Limb (tissue), 2 donors: Measurements from ENCODE around the gene SLITRK3.

Experiments used
- DNase-seq, 2 donors: peaks; one replicate each; pipeline ENCODE4 v3.0.0-alpha.2; 2016; ENCODE audit errors: extremely low spot score in 2 of 2

The SLITRK3 gene, protein sequence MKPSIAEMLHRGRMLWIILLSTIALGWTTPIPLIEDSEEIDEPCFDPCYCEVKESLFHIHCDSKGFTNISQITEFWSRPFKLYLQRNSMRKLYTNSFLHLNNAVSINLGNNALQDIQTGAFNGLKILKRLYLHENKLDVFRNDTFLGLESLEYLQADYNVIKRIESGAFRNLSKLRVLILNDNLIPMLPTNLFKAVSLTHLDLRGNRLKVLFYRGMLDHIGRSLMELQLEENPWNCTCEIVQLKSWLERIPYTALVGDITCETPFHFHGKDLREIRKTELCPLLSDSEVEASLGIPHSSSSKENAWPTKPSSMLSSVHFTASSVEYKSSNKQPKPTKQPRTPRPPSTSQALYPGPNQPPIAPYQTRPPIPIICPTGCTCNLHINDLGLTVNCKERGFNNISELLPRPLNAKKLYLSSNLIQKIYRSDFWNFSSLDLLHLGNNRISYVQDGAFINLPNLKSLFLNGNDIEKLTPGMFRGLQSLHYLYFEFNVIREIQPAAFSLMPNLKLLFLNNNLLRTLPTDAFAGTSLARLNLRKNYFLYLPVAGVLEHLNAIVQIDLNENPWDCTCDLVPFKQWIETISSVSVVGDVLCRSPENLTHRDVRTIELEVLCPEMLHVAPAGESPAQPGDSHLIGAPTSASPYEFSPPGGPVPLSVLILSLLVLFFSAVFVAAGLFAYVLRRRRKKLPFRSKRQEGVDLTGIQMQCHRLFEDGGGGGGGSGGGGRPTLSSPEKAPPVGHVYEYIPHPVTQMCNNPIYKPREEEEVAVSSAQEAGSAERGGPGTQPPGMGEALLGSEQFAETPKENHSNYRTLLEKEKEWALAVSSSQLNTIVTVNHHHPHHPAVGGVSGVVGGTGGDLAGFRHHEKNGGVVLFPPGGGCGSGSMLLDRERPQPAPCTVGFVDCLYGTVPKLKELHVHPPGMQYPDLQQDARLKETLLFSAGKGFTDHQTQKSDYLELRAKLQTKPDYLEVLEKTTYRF

DNA sequence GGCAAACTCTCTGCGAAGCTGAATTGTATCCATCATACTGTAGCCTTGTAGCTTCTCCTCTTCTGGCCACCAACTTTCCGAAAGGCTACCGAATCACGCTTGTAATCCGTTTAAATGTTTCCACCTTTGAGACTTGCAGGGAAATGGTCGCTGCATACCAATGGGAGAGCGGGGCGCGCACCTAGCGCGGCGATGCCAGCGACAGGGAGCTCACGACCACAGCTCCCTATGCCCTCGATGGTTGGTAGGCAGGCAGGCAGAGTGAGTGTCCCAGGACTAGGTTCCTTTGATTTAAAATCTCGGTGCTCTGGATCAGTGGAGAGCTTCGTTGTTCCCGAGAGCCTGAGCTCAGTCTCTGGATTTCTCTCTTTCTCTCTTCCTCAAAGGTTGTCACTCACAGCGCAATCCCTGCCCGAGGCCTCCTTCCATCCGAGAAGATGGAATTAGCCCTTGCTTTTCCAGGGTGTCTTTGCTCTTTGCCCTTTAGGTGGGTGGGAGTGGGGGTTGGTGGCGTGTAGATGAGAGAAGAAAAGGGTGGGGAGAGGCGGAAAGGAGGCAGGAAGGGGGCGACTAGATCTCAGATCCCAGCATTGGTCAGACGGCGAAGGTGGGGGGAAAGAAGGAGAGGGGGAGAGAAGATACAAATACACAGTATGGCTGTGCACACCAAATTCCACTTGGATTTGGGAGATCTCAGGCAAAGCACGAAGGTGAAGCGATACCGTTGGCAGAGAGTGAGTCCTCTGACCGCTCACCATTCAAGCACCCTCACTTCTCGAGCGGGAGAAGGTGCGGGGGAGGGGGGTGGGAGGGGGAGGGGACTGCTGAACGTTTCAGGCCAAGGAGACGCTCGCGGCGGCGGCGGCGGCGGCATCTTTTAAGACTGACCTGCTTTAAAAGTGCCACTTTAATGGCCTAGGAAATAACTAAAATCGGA, at the start of gene SLITRK3:
Gene SLITRK3 (minus strand): TSS at position 745 of the 937 bp plus-strand sequence. CDS start 5,554 bp downstream, outside the sequence.
- peak in 1 of 2 donors; percentile 76 for DNase-seq

DNA sequence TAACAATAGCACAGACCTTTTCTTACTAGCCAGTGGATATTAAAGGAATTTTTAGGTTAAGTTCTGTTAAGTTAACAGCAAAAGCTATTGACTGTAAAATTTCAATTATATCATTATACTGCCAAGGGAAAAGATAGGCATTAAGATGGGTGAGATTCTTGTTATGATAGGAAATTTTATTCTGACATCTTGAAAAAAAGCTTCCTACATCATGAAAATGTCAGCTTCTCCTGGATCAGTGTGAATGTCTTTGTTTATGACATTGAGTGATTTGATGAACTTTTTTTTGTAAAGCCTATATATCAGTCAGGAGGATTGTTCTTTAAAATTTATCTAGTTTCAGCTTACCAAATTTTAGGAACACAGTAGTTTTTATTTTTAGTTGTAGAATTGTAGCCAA, 47.4 kb upstream of the SLITRK3 start:
- DNase-seq, result no peak

DNA sequence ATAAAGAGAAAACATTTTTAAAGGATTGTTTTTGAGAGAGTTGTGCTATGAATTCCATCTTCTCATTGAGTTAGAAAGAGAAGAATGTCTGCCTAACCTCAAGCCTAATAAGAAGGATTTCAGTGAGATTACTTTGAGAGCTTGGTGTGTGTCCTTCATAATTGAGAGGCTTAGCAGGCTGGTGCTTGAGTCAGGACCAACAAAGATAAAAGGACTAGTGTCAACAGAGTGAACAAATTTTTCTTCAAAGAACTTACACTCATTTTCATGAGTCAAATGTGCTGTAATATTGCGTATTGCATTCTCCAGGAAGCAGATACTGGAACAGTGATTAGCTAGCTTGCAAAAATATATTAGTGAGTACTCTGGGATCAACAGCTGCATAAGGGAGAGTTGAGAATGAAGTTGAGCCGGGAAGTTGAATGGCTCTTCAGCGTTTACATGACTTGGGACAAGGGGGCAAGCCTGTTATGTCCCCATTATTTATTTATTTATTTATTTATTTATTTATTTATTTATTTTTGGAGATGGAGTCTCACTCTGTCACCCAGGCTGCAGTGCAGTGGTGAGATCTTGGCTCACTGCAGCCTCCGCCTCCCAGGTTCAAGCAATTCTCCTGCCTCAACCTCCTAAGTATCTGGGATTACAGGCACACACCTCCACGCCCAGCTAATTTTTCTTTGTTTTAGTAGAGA, 37.5 kb upstream of the SLITRK3 start:
- no peak for DNase-seq

DNA sequence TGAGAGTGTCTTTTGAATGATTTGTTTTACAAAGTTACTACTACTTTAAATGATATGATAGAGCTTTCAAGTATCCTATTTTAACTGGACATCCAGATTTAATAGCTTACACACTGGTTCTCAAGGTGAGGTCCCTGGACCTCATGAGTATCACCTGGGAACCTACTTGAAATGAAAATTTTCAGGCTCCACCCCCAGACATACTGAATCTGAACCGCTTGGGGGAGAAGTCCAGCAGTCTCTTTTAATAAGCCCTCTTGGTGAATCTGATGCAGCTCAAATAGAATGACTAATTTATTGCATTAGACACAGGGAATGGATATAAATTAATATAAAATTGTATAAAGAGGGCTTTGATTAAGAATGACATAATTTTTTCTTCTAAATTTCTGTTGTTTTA, 29.4 kb upstream of the SLITRK3 start:
- no peak for DNase-seq

DNA sequence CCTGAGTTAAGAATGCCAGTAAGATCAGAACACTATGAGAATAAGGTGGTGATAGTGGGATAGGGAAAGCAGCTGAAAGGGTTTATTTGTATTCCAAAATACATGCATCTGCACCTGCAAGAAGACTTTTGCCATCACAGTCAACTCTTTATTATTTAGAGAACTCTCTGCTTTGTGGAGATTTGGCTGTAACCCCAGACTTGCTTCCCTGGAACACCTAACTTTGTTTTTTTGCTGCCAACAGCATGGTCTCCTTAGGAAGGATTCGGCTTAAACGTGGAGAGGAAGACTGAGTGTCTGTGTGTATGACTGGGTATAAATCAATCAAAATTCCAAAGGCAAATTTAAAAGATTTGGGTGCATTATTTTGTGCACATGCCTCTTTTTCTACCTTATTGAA, 21.6 kb upstream of the SLITRK3 start:
- DNase-seq, result no peak

DNA sequence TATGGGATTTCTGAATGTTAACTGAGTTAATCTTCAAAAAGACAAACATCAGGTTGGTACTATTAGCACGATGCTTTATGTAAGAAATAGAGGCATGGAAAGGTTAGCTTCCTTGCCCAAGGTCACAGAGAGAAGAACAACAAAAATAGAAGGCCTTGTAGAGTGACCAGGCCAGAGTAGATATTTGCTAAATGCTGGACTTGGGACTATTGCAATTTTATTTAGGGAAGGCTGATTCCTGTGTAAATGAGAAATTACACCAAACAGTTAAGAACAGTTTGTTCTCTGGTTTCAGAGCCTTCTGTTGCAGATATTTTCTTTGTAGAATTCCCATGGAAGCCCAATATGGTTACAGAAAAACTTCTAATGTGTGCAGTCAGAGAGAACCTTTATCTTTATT, 16.4 kb upstream of the SLITRK3 start:
- DNase-seq, result no peak

GRCh38 chr3:165211721-165212120, 15.5 kb upstream of the SLITRK3 start:
- DNase-seq, result no peak

- DNase-seq, result no peak
These were observed 14.5 kb upstream of the SLITRK3 start for GRCh38 chr3:165210727-165211126.

- DNase-seq, result no peak
These were observed 13.9 kb upstream of the SLITRK3 start for GRCh38 chr3:165210132-165210531.

DNA sequence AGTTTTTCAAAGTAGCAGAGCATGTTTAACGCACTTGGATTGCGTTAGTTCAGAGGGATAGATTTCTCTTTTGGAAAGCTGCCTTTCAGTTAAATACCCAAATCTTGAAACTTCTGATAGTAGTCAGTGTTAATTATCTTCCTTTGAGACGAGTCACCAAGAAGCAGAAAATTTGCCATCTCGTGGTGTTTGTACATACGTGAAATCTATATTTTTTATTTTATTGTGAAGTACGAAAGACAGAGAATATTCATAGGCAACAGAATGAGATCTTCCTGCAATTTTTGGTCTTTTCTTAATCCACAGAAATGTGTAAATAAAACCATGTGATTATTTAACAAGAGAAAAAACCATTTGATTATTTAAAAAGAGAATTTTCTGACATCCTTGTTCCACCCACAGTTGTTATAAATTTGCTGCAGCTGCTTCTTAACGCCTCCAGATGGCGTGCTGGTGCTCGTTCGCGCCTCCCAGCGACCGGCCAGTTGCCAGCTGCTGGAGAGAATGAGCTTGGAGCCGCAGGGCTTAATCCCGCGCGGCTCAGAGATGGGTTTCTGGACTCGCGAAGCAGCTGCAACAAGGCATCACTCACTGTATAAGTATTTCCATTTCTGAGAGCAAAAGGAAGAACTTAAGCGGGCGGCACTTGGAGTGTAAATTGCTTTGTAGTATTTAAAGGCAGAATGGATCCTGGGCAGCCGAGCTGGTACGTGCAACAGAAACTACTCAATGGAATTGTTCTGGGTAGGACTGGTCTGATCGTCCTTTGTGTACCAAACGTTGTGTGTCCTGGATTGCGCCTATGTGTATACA, 10.5 kb upstream of the SLITRK3 start:
- DNase-seq, result peak; percentile 86 to 89

GRCh38 chr3:165204445-165204844, 8.3 kb upstream of the SLITRK3 start:
- DNase-seq, result no peak

DNA sequence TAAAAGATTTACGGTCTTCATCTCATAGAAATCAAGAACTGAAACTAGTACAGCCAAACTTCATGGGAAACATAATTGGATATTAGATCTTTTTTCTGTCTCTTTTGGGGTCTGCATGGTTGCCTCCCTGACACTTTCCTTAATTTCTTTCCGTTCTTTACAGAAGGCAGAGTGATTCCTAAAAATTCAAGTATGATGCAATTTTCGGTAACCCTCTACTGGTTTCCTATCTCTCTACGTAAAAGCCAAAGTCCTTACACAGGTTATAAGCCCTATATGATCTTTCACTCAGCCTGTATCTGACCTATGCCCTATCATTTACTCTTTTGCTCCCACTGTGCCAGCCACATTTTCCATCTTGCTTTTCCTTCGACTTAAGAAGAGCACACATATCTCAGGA, 6.8 kb upstream of the SLITRK3 start:
- DNase-seq, result no peak

DNA sequence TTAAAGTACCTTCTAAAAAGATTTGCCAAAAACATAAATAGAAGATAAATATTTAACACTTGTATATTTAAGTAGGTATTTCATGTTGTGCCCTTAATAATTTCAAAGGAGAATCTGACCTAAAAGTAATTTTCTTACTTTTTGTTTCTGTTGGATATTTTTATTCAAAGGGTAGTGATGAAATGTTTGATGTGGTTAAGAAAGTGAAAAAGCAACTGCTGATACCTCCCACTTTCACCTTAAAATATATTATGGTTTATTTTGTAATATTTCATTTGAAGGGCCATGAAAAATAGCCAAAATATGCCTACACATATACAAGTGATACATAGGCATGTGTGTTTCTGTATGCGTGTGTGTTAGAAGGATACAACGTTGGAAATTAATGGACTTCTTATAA, 5.8 kb upstream of the SLITRK3 start:
- DNase-seq, result no peak

DNA sequence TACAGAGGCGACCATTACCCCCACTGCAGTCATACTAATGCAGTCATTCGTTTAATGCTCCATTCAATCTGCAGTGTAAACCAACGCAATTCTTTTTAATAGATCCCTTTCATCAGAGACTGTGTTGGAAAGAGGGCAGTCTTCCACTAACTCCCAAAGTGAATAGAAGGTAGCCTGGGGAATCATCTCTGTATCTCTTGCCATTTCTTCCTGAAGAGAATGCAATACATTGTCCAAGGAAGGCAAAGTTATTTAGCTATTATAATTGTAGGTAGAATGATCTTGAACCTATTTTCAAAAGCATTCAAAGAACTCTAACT, 1.3 kb upstream of the SLITRK3 start:
- no peak for DNase-seq

DNA sequence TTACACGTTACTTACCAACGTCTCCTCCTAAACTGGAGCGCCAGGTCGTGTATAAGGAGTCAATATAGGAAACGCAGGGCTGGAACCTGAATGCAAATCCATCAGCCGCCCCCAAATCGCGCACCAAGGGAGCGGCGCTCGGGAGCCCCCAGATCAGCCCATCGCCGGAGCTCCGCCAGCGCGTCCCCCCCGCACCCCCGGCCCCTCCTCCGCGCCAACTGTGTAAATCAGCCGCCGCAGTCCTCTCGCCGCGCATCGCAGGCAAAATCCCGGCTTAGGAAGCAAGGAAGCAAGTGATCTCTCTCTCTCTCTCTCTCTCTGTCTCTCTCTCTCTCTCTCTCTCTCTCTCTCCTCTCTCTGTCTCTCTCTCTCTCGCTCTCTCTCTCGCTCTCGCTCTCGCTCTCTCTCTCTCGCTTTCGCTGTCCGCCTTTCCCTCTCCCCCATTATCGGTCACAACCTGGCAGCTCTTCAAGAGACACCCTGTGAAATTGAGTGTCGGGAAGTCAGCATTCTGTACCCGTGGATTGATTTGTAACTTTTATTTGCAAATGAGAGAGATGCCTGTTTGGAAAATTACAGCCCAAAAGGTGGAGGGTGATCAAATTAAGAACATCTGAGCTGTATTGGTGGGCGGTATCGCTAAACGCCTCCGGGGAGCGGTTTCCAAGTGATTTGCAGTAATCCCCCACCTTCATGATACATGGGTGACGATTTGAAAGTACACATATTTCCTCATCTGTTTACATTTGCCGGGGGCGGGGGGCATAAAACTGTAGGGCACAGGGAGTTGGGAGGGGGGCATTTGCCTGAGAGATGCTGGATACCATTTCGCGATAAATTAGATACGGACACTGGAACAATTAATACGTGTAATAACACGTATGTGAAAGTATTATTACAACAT, 645 bp upstream of the SLITRK3 start:
- DNase-seq, result peak; percentile 28 to 70

DNA sequence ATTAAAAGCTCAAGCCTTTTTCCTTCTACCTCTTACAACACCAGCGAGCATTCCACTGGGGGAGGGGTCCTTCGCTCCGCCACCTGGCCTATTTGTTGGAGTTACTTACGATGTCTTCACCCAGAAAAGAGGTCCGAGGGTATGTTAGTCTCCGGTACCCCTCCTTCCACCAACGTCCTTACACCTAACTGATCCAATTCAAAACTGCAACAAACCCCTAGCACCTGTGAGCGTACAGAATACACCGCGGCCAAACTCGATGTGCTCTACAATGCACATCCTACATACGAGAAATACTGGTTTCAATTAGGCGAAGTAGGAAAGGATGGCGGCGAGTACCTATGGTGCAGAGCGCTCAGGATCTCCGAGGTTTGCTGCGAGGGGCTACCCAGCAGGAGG, 944 bp downstream of the SLITRK3 start:
- peak in 1 of 2 donors; percentile 56 for DNase-seq

DNA sequence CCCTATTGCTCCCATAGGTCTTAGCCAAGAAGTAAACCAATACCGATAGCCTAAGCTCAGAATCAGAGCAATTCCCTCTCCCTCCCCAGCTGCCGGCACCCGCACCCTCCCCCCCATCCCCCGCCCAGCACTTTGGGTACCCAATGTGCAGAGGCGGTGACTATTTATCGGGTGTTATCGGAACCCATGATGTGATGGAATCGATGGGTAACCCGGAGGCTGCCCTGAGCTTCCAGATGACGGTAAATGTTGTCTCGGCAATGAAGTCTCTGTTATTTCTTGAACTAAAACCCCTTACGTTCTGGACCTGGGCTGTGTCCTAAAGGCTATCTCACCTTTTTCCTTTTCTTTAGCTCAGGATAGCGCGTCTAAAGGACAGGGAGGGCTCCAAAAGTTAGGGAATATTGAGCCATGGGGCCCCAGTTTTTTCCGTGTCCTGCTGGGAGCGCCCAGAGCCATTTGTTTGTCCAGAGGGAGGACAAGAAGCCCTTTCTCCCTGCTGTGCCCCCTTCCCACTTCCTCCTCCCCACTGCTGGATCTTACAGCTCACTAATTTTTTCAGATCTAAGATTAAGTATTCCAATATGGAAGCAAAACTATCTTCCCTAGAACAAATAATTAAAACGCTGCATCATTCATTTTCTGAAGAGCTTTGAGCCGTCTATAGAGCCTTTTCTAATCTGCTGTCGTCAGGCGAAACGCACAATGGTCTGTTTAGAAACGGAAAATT, 1.5 kb downstream of the SLITRK3 start:
- DNase-seq, result peak in 1 of 2 donors; percentile 54
